Esophagus squamous epithelium (tissue), 4 donors: ENCODE results near the gene AKR1A1.

Experiments used
- CTCF ChIP-seq, 6 experiments: fragments of 450-650 bp in 4 of 6; fragments of 200-600 bp in 2 of 6; sonication (generic) in 2 of 6; IDR thresholded peaks; one replicate each; pipeline ENCODE4 v1.5.1; 2016 to 2019; ENCODE audit warnings: antibody characterized with exemption in 6 of 6, mild to moderate bottlenecking in 4 of 6, moderate library complexity in 4 of 6
- POLR2A ChIP-seq, 4 donors: fragments of 450-650 bp; IDR thresholded peaks; one replicate each; pipeline ENCODE4 v1.6.1; 2017; ENCODE audit warnings: antibody characterized with exemption in 4 of 4, mild to moderate bottlenecking in 4 of 4, moderate library complexity in 3 of 4

GRCh38 chr1:45589861-45590260 is 39.2 kb downstream of the AKR1A1 start:
- TF ChIP-seq CTCF (IDR thresholded peaks at IDR 0.05), result no peak
- no peak for TF ChIP-seq POLR2A (IDR thresholded peaks at IDR 0.05)
